ACC112 (cell line): Measurements from ENCODE around the gene TRAPPC3L.

ENCODE experiments used
- H2AFZ ChIP-seq: fragments of 200-600 bp; sonication (generic); one replicate; pipeline ENCODE4 v1.6.0; 2017; ENCODE audit warnings: antibody characterized with exemption, low read length; ENCODE audit not compliant: unreplicated experiment
- H3K27ac ChIP-seq: fragments of 200-600 bp; sonication (generic); 2 replicates; pipeline ENCODE4 v1.5.1; 2014; ENCODE audit warnings: low read depth, mild to moderate bottlenecking, antibody characterized with exemption, low read length, moderate library complexity
- H3K27me3 ChIP-seq: fragments of 200-600 bp; sonication (generic); 2 replicates; pipeline ENCODE4 v1.6.1; 2014; ENCODE audit warnings: mild to moderate bottlenecking, antibody characterized with exemption, low read length, moderate library complexity, mixed read lengths; ENCODE audit not compliant: insufficient read depth
- H3K36me3 ChIP-seq: fragments of 200-600 bp; sonication (generic); 2 replicates; pipeline ENCODE4 v1.6.1; 2016; ENCODE audit warnings: mild to moderate bottlenecking, antibody characterized with exemption, low read length, moderate library complexity, mixed read lengths; ENCODE audit not compliant: insufficient read depth
- H3K4me1 ChIP-seq: fragments of 200-600 bp; sonication (generic); one replicate; pipeline ENCODE4 v1.6.1; 2016; ENCODE audit warnings: low read length, mixed read lengths; ENCODE audit not compliant: insufficient read depth, unreplicated experiment, control insufficient read depth
- H3K4me3 ChIP-seq: fragments of 200-600 bp; sonication (generic); 2 replicates; pipeline ENCODE4 v1.5.1; 2014; ENCODE audit warnings: mild to moderate bottlenecking, low read depth, low read length
- H3K79me2 ChIP-seq: fragments of 200-600 bp; sonication (generic); one replicate; pipeline ENCODE4 v1.6.0; 2016; ENCODE audit warnings: low read length; ENCODE audit not compliant: control insufficient read depth, unreplicated experiment, insufficient read depth

Gene TRAPPC3L

DNA sequence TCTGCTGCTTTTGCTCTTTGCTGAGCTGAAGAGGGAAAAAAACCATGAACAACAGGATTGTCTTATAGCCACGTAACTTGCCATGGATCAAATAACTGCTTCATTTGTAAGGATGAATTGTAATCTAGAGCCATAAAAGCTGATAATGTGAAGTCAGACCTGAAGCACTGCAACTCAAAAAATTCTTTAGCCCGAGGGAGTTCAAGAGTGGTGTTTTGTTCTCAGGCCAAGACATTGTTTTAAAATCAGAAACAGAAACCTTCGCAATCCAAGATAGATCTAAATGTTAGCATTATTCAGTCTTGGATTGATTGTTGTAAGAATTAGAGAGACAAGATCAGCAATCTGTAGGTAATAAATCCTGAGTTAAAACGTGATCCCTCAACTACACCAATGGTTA, at the start of gene TRAPPC3L:
Gene TRAPPC3L (minus strand): TSS at position 34 of the 400 bp plus-strand sequence. CDS start 170 bp downstream, outside the sequence.
- Histone ChIP-seq H3K4me1 (peaks cover 11% of the 10 kb centered on the region), H3K36me3 (no peaks in the 10 kb centered on the region), H3K27me3 (no peaks in the 10 kb centered on the region), H3K4me3 (no peak within 1 kb of the TSS), H2AFZ (peak within 1 kb of the TSS; percentile 81), H3K27ac (no peak within 1 kb of the TSS), H3K79me2 (no peaks in the 10 kb centered on the region)

DNA sequence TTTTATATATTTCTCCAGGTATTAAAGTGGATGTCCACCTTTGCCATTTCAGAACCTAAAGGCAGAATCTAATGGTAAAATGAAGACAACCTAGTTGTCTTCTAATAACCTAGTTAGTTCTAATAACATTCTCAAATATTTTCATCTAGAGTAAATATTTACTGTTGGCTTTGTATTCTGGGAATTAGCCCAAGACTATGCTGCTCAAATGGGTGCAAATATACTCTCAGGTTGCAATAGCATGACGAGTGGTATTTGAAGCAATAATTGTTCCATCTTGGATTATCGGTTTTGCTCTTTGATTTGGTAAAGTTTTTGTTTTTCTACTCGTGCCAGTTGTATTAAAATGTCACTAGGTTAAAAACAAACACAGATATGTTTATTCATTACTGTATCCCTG, 49.8 kb upstream of the TRAPPC3L start:
- H3K27me3 ChIP-seq, result no peaks in the 10 kb centered on the region
- no peak overlapping the region for H3K4me3 ChIP-seq
- H3K36me3 ChIP-seq, result peaks cover 27% of the 10 kb centered on the region
- H3K79me2 ChIP-seq, result no peaks in the 10 kb centered on the region
- H2AFZ ChIP-seq, result no peak overlapping the region
- H3K4me1 ChIP-seq, result no peaks in the 10 kb centered on the region
- no peak overlapping the region for H3K27ac ChIP-seq

DNA sequence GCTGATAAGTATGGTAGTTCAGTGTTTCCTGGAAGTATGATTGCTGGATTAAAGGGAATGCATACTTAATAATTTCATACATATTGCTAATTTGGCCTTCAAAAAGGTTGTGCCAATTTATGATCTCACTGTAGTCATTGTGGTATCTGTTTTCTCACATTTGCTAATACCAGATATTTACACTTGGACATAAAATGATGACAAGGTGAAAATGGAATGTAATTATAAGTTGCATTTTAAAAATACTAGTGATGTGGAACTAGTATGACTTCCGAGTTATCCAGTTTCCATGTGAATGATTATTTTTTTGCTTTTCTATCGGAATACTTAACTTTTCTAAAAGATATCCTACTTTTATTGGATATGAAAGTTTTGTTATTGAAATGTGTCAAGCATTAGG, 41.3 kb upstream of the TRAPPC3L start:
- H3K27me3 ChIP-seq, result no peaks in the 10 kb centered on the region
- no peak overlapping the region for H3K4me3 ChIP-seq
- peaks cover 4% of the 10 kb centered on the region for H3K79me2 ChIP-seq
- H3K27ac ChIP-seq, result no peak overlapping the region
- no peak overlapping the region for H2AFZ ChIP-seq
- H3K36me3 ChIP-seq, result peaks cover 27% of the 10 kb centered on the region
- H3K4me1 ChIP-seq, result no peaks in the 10 kb centered on the region

DNA sequence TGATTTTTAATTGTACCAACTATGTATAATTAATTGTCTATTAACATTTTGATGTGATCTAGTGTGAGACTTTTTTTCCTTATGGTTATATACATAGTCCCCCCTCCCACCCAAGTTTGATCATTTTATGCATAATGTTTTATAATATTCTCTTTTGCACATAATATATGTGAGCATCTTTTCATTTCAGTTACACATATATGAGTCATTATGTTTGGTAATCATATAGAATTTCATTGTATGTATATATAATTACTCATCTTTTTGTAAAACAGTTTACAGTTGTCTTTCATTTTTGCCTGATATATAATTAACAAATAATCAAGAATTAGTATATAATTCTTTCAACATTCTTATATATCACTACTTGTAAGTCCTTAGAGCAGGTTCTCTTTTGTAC, 40.8 kb upstream of the TRAPPC3L start:
- Histone ChIP-seq H2AFZ (no peak overlapping the region), H3K27ac (no peak overlapping the region), H3K4me1 (no peaks in the 10 kb centered on the region), H3K36me3 (peaks cover 22% of the 10 kb centered on the region), H3K79me2 (peaks cover 4% of the 10 kb centered on the region), H3K4me3 (no peak overlapping the region), H3K27me3 (no peaks in the 10 kb centered on the region)

DNA sequence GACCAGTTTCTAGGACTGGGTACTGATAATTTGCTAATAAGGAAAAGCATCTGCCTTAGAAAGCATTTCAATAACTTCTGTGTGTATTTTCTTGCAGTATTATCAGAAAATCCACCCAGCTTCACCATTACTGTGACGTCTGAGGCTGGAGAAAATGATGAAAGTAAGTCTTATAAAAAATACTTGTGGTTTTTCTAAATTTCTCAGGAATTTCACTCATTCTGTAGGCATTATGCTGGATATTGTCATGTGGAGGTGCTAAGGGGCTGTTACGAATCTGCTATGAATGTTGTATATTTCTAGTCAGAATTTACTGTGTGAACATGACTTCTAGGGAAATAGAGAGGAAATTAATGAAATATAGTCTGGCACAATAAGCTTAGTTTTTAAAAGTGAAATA, 34.7 kb upstream of the TRAPPC3L start:
- no peak overlapping the region for H3K27ac ChIP-seq
- no peaks in the 10 kb centered on the region for H3K27me3 ChIP-seq
- peaks cover 12% of the 10 kb centered on the region; the same call in 1 of the 2 replicates for H3K36me3 ChIP-seq
- H3K4me3 ChIP-seq, result no peak overlapping the region
- H3K79me2 ChIP-seq, result peaks cover 45% of the 10 kb centered on the region
- no peak overlapping the region for H2AFZ ChIP-seq
- H3K4me1 ChIP-seq, result no peaks in the 10 kb centered on the region

DNA sequence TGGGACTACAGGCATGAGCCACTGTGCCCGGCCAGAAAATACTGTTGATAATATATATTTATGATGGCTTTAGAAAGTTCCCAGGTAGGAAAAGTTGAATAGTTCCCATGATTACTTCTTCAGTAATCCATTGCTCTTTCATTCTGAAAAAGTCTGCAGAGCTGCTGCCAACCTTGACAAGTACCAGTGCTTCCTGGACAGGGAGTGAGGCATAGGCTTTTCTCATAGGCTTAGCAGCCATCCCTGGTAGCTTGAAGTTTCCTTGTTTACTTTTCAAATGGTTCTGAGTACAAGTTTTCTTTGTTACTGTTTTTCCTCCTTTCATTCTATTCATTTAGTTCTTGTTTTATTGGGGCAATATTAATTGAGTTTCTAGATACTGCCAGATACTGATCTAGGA, 33.7 kb upstream of the TRAPPC3L start:
- H3K4me1 ChIP-seq, result no peaks in the 10 kb centered on the region
- H3K27me3 ChIP-seq, result no peaks in the 10 kb centered on the region
- H3K79me2 ChIP-seq, result peaks cover 54% of the 10 kb centered on the region
- peaks cover 17% of the 10 kb centered on the region for H3K36me3 ChIP-seq
- no peak overlapping the region for H2AFZ ChIP-seq
- H3K4me3 ChIP-seq, result no peak overlapping the region
- H3K27ac ChIP-seq, result no peak overlapping the region

DNA sequence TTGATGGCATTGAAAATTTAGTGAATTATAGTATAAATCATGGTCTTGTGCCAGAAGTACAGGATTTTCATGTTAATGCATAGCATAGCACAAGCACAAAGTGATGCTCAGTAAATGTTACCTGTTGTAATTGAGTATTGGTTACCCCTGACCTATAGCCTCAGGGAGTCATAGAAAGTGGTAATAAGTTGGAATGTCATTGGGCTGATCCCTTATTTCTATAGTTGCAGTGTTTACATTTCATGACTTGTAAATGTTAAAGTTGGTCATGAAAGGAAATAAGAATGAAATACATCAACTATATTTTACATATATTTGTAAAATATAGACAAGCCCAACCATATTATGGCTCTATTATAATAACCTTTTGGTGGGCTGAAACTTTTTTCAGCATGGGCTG, 32.9 kb upstream of the TRAPPC3L start:
- no peak overlapping the region for H2AFZ ChIP-seq
- H3K27me3 ChIP-seq, result no peaks in the 10 kb centered on the region
- no peak overlapping the region for H3K4me3 ChIP-seq
- no peak overlapping the region for H3K27ac ChIP-seq
- H3K4me1 ChIP-seq, result peaks cover 2% of the 10 kb centered on the region
- H3K36me3 ChIP-seq, result peaks cover 21% of the 10 kb centered on the region
- H3K79me2 ChIP-seq, result peaks cover 59% of the 10 kb centered on the region

DNA sequence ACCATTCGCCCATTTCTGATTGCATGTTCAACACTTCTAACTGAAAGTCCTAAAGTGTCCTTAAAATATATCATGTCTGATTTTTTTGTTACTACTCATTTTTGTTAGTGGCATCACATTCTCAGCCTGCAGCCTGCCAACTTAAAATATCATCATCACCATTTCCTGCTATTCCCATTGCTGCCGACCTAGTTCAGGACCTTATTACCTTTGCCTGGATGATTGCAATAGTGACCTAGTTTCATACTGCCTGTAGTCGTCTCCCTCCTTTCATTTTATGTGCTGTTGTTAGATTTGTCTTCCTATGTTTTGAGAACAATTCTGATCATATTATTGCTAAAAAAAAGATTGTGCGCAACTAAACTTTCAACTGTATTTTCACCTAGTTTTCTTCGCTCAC, 32.0 kb upstream of the TRAPPC3L start:
- peaks cover 67% of the 10 kb centered on the region for H3K79me2 ChIP-seq
- no peak overlapping the region for H2AFZ ChIP-seq
- peaks cover 8% of the 10 kb centered on the region for H3K4me1 ChIP-seq
- no peak overlapping the region for H3K4me3 ChIP-seq
- H3K27me3 ChIP-seq, result no peaks in the 10 kb centered on the region
- peaks cover 18% of the 10 kb centered on the region for H3K36me3 ChIP-seq
- H3K27ac ChIP-seq, result no peak overlapping the region

DNA sequence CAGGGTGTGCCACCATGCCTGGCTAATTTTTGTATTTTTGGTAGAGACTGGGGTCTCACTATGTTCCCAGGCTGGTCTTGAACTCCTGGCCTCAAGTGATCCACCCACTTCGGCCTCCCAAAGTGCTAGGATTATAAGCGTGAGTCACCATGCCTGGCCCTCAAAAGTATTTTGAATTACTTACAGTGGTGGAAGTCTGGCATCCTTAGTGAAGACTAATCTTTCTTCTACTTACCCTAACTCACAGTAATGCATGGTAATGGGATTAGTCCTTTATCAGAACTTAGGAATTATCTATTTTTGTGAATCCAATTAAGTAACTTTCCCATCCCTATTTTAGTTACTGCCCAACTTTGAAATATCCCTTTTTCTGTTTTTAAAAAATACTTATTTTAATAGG, 29.7 kb upstream of the TRAPPC3L start:
- no peak overlapping the region for H2AFZ ChIP-seq
- no peaks in the 10 kb centered on the region for H3K27me3 ChIP-seq
- H3K27ac ChIP-seq, result no peak overlapping the region
- H3K36me3 ChIP-seq, result peaks cover 15% of the 10 kb centered on the region
- H3K79me2 ChIP-seq, result peaks cover 84% of the 10 kb centered on the region
- no peak overlapping the region for H3K4me3 ChIP-seq
- peaks cover 9% of the 10 kb centered on the region for H3K4me1 ChIP-seq

DNA sequence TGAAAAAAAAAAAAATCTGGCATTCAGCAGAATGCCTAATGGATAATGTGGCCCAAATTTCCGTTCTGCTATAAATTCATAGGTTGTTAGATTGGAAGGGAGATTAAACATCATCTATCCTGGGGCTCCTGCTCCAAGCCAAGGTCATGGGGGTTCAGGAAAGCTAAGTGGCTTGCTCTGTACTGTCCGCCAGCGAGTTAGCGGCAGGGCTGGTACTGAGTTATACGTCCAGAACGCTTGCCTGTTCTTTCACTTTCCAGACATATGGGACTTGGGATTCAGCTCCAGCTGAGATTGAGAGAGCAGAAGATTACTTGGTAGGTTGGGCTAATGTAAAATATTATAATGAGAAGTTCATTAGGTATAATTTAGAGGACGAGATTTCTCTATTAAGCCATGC, 26.7 kb upstream of the TRAPPC3L start:
- Histone ChIP-seq H3K27ac (peak overlapping the region; percentile 75), H3K4me3 (peak overlapping the region; percentile 88), H3K79me2 (peaks cover 64% of the 10 kb centered on the region), H3K27me3 (no peaks in the 10 kb centered on the region), H3K4me1 (peaks cover 21% of the 10 kb centered on the region), H3K36me3 (peaks cover 15% of the 10 kb centered on the region), H2AFZ (peak overlapping the region; percentile 92)

DNA sequence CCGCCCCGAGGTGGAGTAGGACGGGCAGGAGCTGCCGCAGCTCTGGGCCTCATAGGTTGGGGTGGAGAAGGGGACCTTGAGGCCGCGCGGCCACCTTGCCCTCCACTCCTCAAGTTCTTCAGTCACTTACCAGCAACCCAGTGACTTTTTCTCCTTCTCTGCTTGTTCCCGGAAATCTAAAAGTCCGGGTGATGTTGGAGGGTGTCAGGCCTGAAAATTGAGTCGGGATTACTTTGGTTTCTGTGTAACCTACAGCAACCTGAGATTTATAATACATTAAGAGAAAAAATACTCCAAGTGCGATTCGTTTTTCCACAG, 26.2 kb upstream of the TRAPPC3L start:
- Histone ChIP-seq H3K4me1 (peaks cover 21% of the 10 kb centered on the region), H3K36me3 (peaks cover 15% of the 10 kb centered on the region), H3K4me3 (peak overlapping the region; percentile 88), H2AFZ (peak overlapping the region; percentile 92), H3K27ac (peak overlapping the region; percentile 75), H3K79me2 (peaks cover 59% of the 10 kb centered on the region), H3K27me3 (no peaks in the 10 kb centered on the region)
